HAP-1 (cell line): Measurements from ENCODE around the gene KATNIP.
A peak's percentile ranks its signal among the peaks of the same experiment; 100 is the strongest.

Source experiments
- DNase-seq, 2 experiments: peaks; one replicate each; pipeline ENCODE4 v3.0.0-alpha.2; 2016 to 2020; ENCODE audit warnings: low spot score in 2 of 2
- H3K27me3 ChIP-seq: fragments of 250-450 bp; sonication (Bioruptor Pico); 2 replicates; pipeline ENCODE4 v1.5.1; 2020; ENCODE audit warnings: low read depth, mild to moderate bottlenecking, moderate library complexity
- H3K36me3 ChIP-seq: fragments of 250-450 bp; sonication (Bioruptor Pico); replicated peaks from 2 replicates; pipeline ENCODE4 v1.5.1; 2020; ENCODE audit warnings: mild to moderate bottlenecking
- H3K4me1 ChIP-seq: fragments of 250-450 bp; sonication (Bioruptor Pico); 2 replicates; pipeline ENCODE4 v1.5.1; 2020; ENCODE audit warnings: mild to moderate bottlenecking
- H3K4me3 ChIP-seq: fragments of 250-450 bp; sonication (Bioruptor Pico); 2 replicates; pipeline ENCODE4 v1.5.1; 2020; ENCODE audit warnings: mild to moderate bottlenecking, moderate library complexity
- H3K9me3 ChIP-seq: fragments of 250-450 bp; sonication (Bioruptor Pico); 2 replicates; pipeline ENCODE4 v1.5.1; 2020; ENCODE audit warnings: mild to moderate bottlenecking, moderate library complexity
- in situ Hi-C: fragments of 300-500 bp; cut with MboI; formaldehyde crosslinking; loops from 3 replicates; pipeline ENCODE4 v1.14.3; 2020; ENCODE audit warnings: low sequenced_read_pairs, inconsistent platforms, mixed read lengths

The KATNIP gene

DNA sequence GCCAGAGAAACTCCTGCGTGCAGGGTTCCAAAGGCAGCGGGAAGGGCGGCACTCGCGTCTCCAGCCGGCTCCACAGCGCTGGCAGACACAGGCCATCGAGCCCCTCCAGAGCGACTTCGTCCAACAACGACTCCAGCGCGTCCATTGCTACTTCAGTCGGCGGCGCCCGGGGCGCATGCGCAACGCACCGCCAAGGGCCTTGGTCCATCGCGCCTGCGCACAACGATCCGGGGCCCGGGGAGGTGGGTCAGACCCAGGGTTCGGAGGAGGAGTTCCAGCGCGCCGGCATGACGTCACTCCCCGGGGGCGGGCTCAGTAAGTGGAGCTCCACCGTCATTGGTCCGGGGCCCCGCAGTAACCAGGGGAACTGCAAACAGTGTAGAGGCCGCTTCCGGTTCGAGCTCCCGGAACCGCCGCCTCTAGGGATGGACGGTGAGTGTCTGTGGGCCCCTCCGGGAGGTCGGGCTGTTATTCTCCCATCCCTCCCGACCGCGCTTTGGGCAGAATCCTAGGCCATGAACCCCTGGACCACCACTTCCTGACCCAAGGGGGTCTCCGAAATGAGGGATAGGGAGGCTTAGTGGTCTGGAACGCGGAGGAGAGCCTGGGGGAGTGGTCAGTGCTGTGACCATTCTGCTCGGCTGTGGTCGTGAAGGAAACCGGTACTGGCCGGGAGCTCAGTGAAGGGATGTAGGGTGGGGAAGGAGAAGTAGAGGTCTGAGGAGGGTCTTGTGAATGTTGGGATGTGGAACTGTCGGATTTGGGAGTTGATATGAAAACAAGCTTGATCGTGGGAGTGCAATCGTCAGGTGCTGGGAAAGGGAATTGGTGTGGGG is at the start of gene KATNIP, which contains the start of gene GTF3C1:
Gene KATNIP, plus strand, starts transcription at position 399 of the 836 bp plus-strand sequence. Its CDS starts 27 bp downstream, at position 426.
Gene GTF3C1, minus strand, starts transcription at position 168 of the 836 bp plus-strand sequence. Its CDS starts 23 bp downstream, at position 145.
- Histone ChIP-seq H3K4me3 (peak within 1 kb of the TSS; percentile 98), H3K9me3 (no peaks in the 10 kb centered on the region), H3K27me3 (no peaks in the 10 kb centered on the region), H3K36me3 (peaks cover 11% of the 10 kb centered on the region), H3K4me1 (no peaks in the 10 kb centered on the region; the same call in 1 of the 2 replicates)
- DNase-seq = peak; percentile 91 to 100
- in situ Hi-C loops = loop anchor here (10.0 kb wide), 1 partner anchor 75 kb away; no protein-coding TSS in a partner anchor

DNA sequence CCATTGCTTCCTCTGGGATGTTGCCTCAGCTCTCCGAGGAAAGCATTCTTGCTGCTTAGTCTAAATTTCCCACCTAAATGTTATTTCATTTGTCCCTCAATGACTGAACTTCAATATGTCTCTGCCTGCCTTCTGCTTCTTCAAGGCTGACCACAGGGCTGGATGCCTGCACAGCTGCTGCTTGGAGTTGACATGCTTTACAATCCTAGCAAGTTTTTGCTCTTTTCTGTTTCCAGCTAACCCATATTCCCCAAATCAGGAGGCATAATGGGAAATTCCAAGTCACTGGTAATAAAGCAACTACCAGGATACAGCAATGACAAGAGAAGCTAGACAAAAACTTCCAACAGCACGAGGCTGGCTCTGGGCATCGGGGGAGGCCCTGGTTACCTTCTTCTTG is 49.1 kb upstream of the KATNIP start:
- Histone ChIP-seq H3K9me3 (no peaks in the 10 kb centered on the region), H3K36me3 (peaks cover 77% of the 10 kb centered on the region), H3K4me3 (no peak overlapping the region), H3K4me1 (no peaks in the 10 kb centered on the region), H3K27me3 (no peaks in the 10 kb centered on the region)
- in situ Hi-C loops = no loop called here
- no peak for DNase-seq

DNA sequence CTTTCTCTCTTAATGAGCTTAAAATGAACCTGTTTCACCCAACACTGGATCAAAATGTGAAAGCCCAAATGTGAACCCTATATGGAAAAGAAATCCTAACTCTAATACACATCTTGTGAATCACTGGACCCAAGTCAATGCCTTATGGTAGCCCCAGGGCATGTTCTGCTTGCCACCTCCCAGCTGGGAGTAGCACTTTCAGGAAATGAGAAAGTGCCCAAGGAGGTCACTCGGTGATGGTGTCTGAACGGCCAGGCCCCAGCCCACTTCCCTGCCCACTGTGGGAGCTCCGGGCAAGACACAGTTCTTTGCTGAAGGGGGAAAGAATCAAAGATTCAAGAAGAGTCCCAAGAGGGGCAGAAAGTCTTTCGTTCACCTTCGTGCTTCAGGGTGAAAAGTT is 46.3 kb upstream of the KATNIP start:
- no peak for DNase-seq
- Histone ChIP-seq H3K36me3 (peaks cover 87% of the 10 kb centered on the region), H3K9me3 (no peaks in the 10 kb centered on the region), H3K4me1 (no peaks in the 10 kb centered on the region), H3K4me3 (no peak overlapping the region), H3K27me3 (no peaks in the 10 kb centered on the region)
- in situ Hi-C loops = no loop called here

DNA sequence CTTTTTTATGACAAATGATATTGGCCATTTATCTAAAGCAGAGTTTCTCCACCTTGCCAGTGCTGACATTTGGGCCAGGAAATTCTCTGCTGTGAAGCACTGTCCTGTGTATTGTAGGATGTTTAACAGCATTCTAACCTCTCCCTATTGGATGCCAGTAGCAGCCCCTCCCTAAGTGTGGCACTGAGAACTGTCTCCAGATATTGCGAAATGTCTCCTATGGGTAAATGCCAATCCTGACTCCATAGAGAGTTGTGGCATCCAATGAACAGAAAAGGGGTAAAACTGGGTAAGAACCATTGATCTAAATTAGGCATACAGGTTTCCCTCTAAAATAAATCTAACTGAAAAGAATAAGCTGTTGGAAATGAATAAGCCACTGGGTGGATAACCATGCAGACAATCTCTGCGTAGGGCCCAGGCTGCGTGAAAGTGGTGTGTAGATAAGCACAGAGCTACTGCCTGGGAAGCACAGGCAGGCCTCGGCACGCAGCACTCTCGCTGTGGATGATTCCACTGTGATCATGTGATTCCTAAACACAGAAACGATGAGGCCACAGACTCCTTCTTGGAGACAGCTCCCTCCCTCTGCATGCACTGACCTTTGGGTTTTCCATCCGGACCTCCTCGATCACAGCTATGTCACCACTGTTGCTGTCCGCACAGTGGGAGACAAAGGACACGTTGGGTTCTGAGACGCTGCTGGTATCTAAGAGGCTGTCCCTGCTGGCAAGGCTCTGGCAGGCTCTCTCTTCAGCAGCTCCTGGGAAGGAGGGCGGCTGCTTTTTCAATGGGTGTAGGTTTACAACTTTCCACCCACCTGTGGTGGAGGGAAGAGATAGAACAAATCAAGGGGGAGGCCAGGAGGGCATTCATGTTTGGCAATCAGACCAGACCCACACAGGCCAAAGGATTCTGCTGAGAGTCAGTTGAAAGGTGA is 44.4 kb upstream of the KATNIP start:
- in situ Hi-C loops = no loop called here
- Histone ChIP-seq H3K4me1 (no peaks in the 10 kb centered on the region), H3K36me3 (peaks cover 92% of the 10 kb centered on the region), H3K4me3 (no peak overlapping the region), H3K9me3 (no peaks in the 10 kb centered on the region), H3K27me3 (no peaks in the 10 kb centered on the region)
- no peak for DNase-seq

DNA sequence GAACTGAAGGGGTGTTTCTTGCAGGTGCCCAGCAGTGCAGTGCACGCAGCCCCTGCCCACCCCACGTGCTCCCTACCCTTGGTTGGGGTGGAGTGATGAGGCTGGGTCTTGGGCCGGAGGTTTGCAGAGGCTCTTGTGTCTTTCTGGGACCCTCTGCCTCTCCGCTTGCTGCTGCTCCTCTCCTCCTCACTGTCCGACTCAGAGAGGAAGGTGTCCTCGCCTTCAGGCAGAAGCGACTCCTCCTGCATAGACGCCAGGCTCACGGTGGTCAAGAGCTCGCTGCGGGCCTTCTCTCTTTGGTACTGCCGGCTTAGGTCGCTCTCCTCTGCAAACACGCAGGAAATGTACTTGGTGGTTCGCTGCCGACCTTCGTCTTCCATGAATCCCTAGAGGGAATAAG is 43.2 kb upstream of the KATNIP start:
- H3K36me3 ChIP-seq = peaks cover 92% of the 10 kb centered on the region
- in situ Hi-C loops = no loop called here

DNA sequence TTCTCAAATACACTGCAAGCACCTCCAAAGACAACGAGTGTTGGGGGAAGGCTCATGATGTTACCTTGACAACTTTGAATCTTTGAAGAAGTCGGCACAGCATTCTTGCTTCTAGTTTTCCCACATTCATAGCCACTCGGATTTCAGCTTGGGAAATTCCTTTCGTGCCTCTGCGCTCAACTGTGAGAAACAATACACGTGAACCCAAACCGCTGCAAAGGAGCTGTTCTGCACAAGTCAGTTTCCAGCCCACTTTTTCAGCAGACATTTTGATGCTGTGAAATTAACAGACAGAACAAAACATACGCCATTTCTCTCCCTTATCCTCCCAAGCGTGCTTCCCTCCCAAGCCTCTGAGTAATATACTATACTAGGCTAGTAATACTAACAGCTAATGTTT is 41.5 kb upstream of the KATNIP start:
- in situ Hi-C loops = no loop called here
- Histone ChIP-seq H3K4me3 (no peak overlapping the region), H3K36me3 (peaks cover 79% of the 10 kb centered on the region), H3K27me3 (no peaks in the 10 kb centered on the region), H3K9me3 (no peaks in the 10 kb centered on the region), H3K4me1 (no peaks in the 10 kb centered on the region)
- no peak for DNase-seq

More for the DNA sequence above, 43.2 kb upstream of the KATNIP start:
- H3K9me3 ChIP-seq = no peaks in the 10 kb centered on the region
- DNase-seq = no peak
- no peak overlapping the region for H3K4me3 ChIP-seq
- no peaks in the 10 kb centered on the region for H3K27me3 ChIP-seq
- no peaks in the 10 kb centered on the region for H3K4me1 ChIP-seq

DNA sequence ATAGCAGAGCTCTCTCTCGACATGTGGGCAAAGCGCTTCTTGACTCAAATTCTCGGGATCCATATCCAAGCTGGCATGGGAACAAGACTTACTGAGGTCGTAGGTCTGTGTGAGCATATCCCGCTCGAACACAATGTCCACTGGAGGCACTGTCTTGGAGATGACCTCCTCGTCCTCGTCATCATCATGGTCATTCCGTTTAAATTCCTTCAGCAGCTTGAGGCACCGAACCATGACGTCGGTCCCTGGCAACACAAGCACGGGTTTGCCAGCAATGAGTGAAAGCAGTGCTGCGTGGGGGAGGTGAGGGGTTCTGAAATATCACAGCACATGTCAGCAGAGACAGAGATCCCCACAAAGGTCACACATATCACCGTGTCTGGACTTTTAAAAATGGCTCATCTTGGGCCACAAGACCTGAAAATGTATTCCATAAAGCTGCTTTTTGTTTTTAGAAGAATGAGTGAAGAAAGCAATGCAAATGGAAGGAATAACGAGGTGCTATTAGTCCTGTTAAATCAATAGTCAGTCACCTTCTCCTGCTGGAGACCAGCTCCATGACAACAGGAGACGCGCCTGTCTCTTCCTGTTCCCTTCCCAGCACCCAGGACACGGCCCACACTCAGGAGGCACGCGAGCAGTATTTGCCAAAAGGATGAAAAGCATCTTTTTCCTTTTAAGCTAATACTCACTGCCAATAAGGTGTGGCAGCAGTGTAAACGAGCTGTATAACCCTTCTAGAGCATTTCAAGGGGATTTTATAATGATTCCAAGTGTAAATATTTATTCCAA is 38.1 kb upstream of the KATNIP start:
- in situ Hi-C loops = no loop called here
- DNase-seq = no peak
- no peak overlapping the region for H3K4me3 ChIP-seq
- H3K9me3 ChIP-seq = no peaks in the 10 kb centered on the region
- peaks cover 45% of the 10 kb centered on the region for H3K36me3 ChIP-seq
- H3K27me3 ChIP-seq = no peaks in the 10 kb centered on the region
- no peaks in the 10 kb centered on the region for H3K4me1 ChIP-seq

DNA sequence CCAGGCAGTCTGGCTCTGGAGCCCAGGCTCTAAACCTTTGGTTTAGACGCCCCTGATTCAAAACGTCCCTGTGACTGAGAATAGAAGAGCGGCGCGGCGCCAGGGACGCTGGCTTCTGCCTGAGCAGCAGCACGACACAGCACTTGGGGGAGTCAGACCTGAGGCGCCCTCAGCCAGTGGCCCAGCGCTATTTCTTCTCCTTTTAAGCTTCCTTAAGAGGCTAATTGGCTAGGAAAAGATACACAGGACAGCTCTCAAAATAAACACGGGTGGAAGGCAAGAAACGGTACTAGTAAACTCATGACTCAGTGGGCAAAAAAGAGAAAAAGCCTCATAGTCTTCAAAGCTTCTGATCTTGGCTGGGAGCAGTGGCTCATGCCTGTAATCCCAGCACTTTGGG is 35.1 kb upstream of the KATNIP start:
- Histone ChIP-seq H3K4me1 (no peaks in the 10 kb centered on the region), H3K27me3 (no peaks in the 10 kb centered on the region), H3K36me3 (peaks cover 37% of the 10 kb centered on the region), H3K9me3 (no peaks in the 10 kb centered on the region), H3K4me3 (no peak overlapping the region)
- DNase-seq = no peak
- in situ Hi-C loops = no loop called here

DNA sequence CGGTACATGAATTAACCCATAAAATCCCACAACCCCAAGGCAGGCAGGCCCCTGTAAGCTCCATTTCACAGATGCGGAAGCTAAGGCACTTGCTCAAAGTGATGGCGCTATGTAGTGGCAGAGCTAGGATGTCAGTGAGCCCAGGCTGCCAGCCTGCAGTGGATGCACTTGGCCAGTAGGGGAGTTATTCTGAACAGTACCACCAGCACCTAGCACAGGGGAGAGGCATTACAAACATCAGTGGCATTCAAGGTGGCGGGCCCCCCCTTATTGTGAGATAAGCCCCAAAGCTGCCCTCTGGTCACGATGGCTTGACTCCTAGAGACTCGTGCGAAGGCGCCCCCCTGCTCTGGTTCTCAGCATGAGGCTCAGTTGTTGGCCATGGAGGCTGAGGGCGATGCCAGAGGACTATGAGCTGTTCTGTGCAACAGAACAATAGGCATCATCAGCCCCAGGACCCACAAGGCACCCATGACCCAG is 34.0 kb upstream of the KATNIP start:
- no peak overlapping the region for H3K4me3 ChIP-seq
- in situ Hi-C loops = no loop called here
- peak; percentile 13 to 57 for DNase-seq
- H3K36me3 ChIP-seq = peaks cover 33% of the 10 kb centered on the region
- H3K4me1 ChIP-seq = no peaks in the 10 kb centered on the region
- H3K27me3 ChIP-seq = no peaks in the 10 kb centered on the region
- H3K9me3 ChIP-seq = no peaks in the 10 kb centered on the region

DNA sequence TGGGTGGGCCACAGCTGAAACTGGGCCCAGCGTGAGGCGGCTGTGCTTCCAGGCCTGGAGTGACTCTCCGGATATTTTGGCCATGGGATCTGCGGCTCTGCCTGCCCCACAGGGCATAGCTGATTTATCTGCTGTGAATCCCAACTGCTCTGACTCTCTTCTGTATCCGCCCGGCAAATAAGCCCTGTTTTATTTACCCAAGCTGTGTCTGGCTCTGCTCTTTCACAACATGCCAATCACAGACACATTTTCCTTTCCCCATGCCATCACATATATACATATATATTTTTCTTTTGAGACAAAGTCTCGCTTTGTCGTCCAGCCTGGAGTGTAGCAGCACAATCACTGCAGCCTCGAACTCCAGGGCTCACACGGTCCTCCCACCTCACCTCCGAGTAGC is 33.6 kb upstream of the KATNIP start:
- DNase-seq = no peak
- no peak overlapping the region for H3K4me3 ChIP-seq
- H3K27me3 ChIP-seq = no peaks in the 10 kb centered on the region
- no peaks in the 10 kb centered on the region for H3K9me3 ChIP-seq
- in situ Hi-C loops = no loop called here
- no peaks in the 10 kb centered on the region for H3K4me1 ChIP-seq
- peaks cover 30% of the 10 kb centered on the region for H3K36me3 ChIP-seq

DNA sequence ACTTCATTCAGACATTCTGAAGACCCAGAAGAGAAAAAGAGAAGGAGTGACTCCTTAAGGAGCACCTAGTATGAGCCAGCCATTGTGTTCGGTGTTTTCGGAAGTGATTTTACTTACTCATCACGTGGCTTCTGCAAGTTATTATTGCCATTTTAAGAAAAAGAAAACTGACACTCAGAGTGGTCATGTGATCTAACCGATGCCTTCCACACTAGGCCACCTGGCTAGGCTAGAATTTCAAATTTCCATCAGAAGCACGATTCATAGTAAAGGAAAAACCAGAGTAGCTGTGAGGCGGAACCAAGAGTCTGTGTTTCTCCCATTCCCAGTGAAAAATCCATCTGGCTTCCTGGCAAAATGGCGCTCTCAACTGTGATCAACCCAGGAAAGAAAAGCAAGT is 32.3 kb upstream of the KATNIP start:
- no peaks in the 10 kb centered on the region for H3K9me3 ChIP-seq
- H3K27me3 ChIP-seq = no peaks in the 10 kb centered on the region
- H3K4me3 ChIP-seq = no peak overlapping the region
- DNase-seq = no peak
- H3K36me3 ChIP-seq = peaks cover 24% of the 10 kb centered on the region
- no peaks in the 10 kb centered on the region for H3K4me1 ChIP-seq
- in situ Hi-C loops = no loop called here

DNA sequence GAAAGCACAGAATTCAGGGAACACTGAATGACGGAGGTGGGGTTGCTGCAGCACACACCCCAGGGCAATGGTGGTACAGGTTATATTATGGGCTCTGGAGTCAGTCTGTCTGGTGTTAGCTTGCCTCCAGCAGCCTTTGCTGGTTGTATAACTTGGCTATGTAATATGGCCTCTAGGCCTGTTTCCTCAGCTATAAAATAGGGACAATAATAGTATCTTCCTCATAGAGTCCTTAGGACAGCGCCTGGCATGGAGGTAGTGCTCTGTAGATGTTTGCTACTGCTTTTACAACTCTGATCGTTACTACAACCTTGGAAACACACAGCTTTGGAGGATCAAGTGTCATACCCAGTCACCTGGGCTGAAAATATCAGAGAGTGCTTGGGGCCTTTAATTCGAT is 31.7 kb upstream of the KATNIP start:
- in situ Hi-C loops = no loop called here
- Histone ChIP-seq H3K36me3 (peaks cover 24% of the 10 kb centered on the region), H3K4me1 (no peaks in the 10 kb centered on the region), H3K27me3 (no peaks in the 10 kb centered on the region), H3K9me3 (no peaks in the 10 kb centered on the region), H3K4me3 (no peak overlapping the region)
- no peak for DNase-seq

DNA sequence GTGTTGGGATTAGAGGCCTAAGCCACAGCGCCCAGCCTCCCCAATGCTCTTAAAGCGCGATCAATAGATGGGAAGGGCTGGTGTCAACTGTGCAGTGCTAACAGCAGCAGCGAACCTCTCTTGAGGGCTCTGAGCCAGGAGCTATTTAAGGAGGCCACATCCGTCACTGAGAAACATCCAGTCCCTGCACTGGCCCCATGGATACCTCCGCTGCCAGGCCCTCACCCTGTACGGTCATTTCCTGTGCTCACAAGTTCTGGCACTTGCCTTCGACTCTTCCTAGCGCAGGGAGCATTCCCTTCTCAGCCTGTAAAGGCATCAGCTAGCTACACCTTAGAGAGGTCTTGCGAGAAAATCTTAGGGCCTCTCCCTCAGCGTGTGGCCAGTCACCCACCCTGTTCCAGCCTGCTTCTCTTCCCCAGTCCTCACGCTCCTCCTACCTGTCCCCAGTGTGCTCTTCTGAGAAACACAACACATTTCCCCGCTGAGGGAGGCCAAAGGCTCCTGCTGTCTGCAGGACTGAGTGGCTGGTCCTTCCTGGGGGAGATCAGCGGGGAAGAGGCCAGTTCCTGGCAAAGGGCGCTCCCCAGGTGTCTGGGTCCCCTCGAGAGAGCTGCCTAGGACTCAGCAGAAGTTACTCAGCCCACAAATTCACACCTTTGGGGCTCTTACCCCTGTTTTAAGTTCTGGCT is 28.8 kb upstream of the KATNIP start:
- peaks cover 43% of the 10 kb centered on the region for H3K36me3 ChIP-seq
- H3K27me3 ChIP-seq = no peaks in the 10 kb centered on the region
- no peak overlapping the region for H3K4me3 ChIP-seq
- no peak for DNase-seq
- in situ Hi-C loops = no loop called here
- H3K4me1 ChIP-seq = no peaks in the 10 kb centered on the region
- H3K9me3 ChIP-seq = no peaks in the 10 kb centered on the region
